Measurements from ENCODE around the gene MLPH. TPM values are rescaled to one million over a fixed set of nuclear protein-coding genes. Genes with fewer than 3 reads are reported as not detected.

MLPH gene

GRCh38 chr2:237603718-237604362, 116.8 kb downstream of the MLPH start:
- H3K27me3 ChIP-seq (ENCODE audit: insufficient read depth, poor library complexity, severe bottlenecking) = peaks cover 11% of the 10 kb centered on the region
- H3K27ac ChIP-seq (replicated peaks) = no peak overlapping the region
- peak in 1 of 2 experiments; percentile 26 for DNase-seq (ENCODE audit: low read depth in 1 of 2, low spot score in 1 of 2)
- no peak overlapping the region for H3K4me3 ChIP-seq (replicated peaks; ENCODE audit: insufficient read depth, low read length)
- TF ChIP-seq CTCF (IDR thresholded peaks at IDR 0.05; ENCODE audit: insufficient read depth, low read length) (no peak), SPI1 (IDR thresholded peaks at IDR 0.05; ENCODE audit: borderline replicate concordance, low read depth) (peak; percentile 22; the same call in 1 of the 2 replicates)

- DNase-seq (ENCODE audit: low read depth in 1 of 2, low spot score in 1 of 2) = no peak
- Histone ChIP-seq H3K27me3 (ENCODE audit: insufficient read depth, poor library complexity, severe bottlenecking) (peaks cover 11% of the 10 kb centered on the region), H3K4me3 (replicated peaks; ENCODE audit: insufficient read depth, low read length) (no peak overlapping the region), H3K27ac (replicated peaks) (no peak overlapping the region)
- TF ChIP-seq CTCF (IDR thresholded peaks at IDR 0.05; ENCODE audit: insufficient read depth, low read length) (no peak), GABPA (IDR thresholded peaks at IDR 0.05; ENCODE audit: low read depth) (no peak), POLR2AphosphoS5 (IDR thresholded peaks at IDR 0.05; ENCODE audit: low read depth) (no peak), REST (IDR thresholded peaks at IDR 0.05; ENCODE audit: insufficient replicate concordance, low read depth) (no peak), SPI1 (IDR thresholded peaks at IDR 0.05; ENCODE audit: borderline replicate concordance, low read depth) (no peak)
Measured at GRCh38 chr2:237604391-237604790, 117.3 kb downstream of the MLPH start.

Small RNA genes lying within 50 kb of the gene (microRNA-seq; reads per million reads assigned to microRNA genes)
- gene MIR6811 = not detected

All from HL-60 (cell line).